NCI-H2196 treated with DMSO at 0.1 percent for 48 hours (cell line): ENCODE data around the gene CNGA3.

Source experiments
- DNase-seq: peaks from one replicate; lab custom pipeline; 2025; ENCODE audit not compliant: unreplicated experiment; lab: John Stamatoyannopoulos, UW

CNGA3 gene

GRCh38 chr2:98376301-98376910 is 30.1 kb downstream of the CNGA3 start:
- DNase-seq: no peak

- DNase-seq: no peak
Observed at GRCh38 chr2:98376996-98377395, 30.7 kb downstream of the CNGA3 start.

GRCh38 chr2:98377544-98377943 is 31.3 kb downstream of the CNGA3 start:
- DNase-seq: no peak

- no peak for DNase-seq
Observed at GRCh38 chr2:98378196-98378595, 31.9 kb downstream of the CNGA3 start.

GRCh38 chr2:98378901-98379300 is 32.6 kb downstream of the CNGA3 start:
- peak; percentile 96 for DNase-seq

- DNase-seq: no peak
Observed at GRCh38 chr2:98379311-98380202, 33.3 kb downstream of the CNGA3 start.

GRCh38 chr2:98380203-98380535 is 33.9 kb downstream of the CNGA3 start:
- no peak for DNase-seq

GRCh38 chr2:98381494-98381893 is 35.2 kb downstream of the CNGA3 start:
- DNase-seq: no peak

GRCh38 chr2:98382086-98382485 is 35.8 kb downstream of the CNGA3 start:
- DNase-seq: no peak

- no peak for DNase-seq
Observed at GRCh38 chr2:98382739-98383138, 36.5 kb downstream of the CNGA3 start.

GRCh38 chr2:98383166-98383565 is 36.9 kb downstream of the CNGA3 start:
- no peak for DNase-seq

GRCh38 chr2:98385050-98385699 is 38.9 kb downstream of the CNGA3 start:
- DNase-seq: peak; percentile 66

GRCh38 chr2:98387478-98387877 is 41.2 kb downstream of the CNGA3 start:
- no peak for DNase-seq

- DNase-seq: no peak
Observed at GRCh38 chr2:98388081-98388480, 41.8 kb downstream of the CNGA3 start.

- DNase-seq: no peak
Observed at GRCh38 chr2:98388601-98389250, 42.5 kb downstream of the CNGA3 start.

- DNase-seq: no peak
Observed at GRCh38 chr2:98389251-98389605, 43.0 kb downstream of the CNGA3 start.

GRCh38 chr2:98390571-98391476 is 44.6 kb downstream of the CNGA3 start:
- no peak for DNase-seq

GRCh38 chr2:98391581-98392270 is 45.5 kb downstream of the CNGA3 start:
- no peak for DNase-seq

- no peak for DNase-seq
Observed at GRCh38 chr2:98393354-98393753, 47.1 kb downstream of the CNGA3 start.

- DNase-seq: no peak
Observed at GRCh38 chr2:98394595-98395153, 48.4 kb downstream of the CNGA3 start.
